ENCODE measurements around the gene MPDZ.

MPDZ gene

DNA sequence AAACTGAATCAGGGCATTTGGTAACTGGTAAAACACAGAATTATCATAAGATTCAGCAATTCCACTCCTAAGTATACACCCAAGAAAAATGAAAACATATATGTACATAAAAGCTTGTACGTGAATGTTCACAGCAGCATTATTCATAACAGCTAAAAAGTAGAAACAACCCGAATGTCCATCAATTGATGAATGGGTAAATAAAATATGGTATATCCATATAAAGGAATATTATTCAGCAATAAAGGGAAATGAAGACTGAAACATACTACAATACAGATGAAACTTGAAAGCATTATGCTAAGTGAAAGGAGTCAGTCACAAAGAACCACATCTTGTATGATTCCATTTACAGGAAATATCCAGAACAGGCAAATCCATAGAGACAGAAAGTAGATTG, 65.5 kb downstream of the MPDZ start:
- Histone ChIP-seq H3K4me3 (ENCODE audit: low read depth, low read length) (no peak overlapping the region), H3K9me3 (ENCODE audit: control insufficient read depth, insufficient read depth, low read depth, low read length) (no peaks in the 10 kb centered on the region), H3K36me3 (ENCODE audit: control insufficient read depth in 2 of 2, insufficient read depth in 1 of 2, low read length in 2 of 2) (peaks cover 4 to 5% of the 10 kb centered on the region in 2 experiments; a peak in 1 of 3 replicates), H3K4me1 (ENCODE audit: control insufficient read depth, insufficient read depth, low read length) (no peaks in the 10 kb centered on the region), H3K27ac (ENCODE audit: extremely low read depth, low read depth, low read length) (no peak overlapping the region)
- ChIA-PET POLR2A (no interaction called here), CTCF (interaction anchor here (0.5 to 1.8 kb wide), 8 partner anchors 12 to 1097 kb away, joined by 3 to 8 read pairs (median 4); no protein-coding TSS in a partner anchor)
- TF ChIP-seq ZNF18 (tag by site-specific recombination; IDR thresholded peaks at IDR 0.05) (no peak), ZNF560 (tag by site-specific recombination; IDR thresholded peaks at IDR 0.05; ENCODE audit: borderline replicate concordance) (no peak), ZNF544 (tag by site-specific recombination; IDR thresholded peaks at IDR 0.05) (no peak), CTCF (tag by site-specific recombination; IDR thresholded peaks at IDR 0.05) (no peak), ZNF19 (tag by site-specific recombination; IDR thresholded peaks at IDR 0.05; ENCODE audit: low read depth) (no peak), ZSCAN4 (tag by site-specific recombination; IDR thresholded peaks at IDR 0.05) (no peak), ZNF292 (tag by site-specific recombination; IDR thresholded peaks at IDR 0.05; ENCODE audit: borderline replicate concordance, low read depth) (no peak), ZBTB8A (tag by site-specific recombination; IDR thresholded peaks at IDR 0.05) (no peak), REPIN1 (tag by site-specific recombination; IDR thresholded peaks at IDR 0.05; ENCODE audit: low read depth) (no peak), ZNF416 (tag by site-specific recombination; IDR thresholded peaks at IDR 0.05) (no peak), ZNF792 (tag by site-specific recombination; IDR thresholded peaks at IDR 0.05) (no peak), SETDB1 (IDR thresholded peaks at IDR 0.05; ENCODE audit: insufficient read length, low read length) (no peak), GLIS2 (tag by site-specific recombination; IDR thresholded peaks at IDR 0.05) (no peak)
- TF ChIP-seq, protein P1, sequence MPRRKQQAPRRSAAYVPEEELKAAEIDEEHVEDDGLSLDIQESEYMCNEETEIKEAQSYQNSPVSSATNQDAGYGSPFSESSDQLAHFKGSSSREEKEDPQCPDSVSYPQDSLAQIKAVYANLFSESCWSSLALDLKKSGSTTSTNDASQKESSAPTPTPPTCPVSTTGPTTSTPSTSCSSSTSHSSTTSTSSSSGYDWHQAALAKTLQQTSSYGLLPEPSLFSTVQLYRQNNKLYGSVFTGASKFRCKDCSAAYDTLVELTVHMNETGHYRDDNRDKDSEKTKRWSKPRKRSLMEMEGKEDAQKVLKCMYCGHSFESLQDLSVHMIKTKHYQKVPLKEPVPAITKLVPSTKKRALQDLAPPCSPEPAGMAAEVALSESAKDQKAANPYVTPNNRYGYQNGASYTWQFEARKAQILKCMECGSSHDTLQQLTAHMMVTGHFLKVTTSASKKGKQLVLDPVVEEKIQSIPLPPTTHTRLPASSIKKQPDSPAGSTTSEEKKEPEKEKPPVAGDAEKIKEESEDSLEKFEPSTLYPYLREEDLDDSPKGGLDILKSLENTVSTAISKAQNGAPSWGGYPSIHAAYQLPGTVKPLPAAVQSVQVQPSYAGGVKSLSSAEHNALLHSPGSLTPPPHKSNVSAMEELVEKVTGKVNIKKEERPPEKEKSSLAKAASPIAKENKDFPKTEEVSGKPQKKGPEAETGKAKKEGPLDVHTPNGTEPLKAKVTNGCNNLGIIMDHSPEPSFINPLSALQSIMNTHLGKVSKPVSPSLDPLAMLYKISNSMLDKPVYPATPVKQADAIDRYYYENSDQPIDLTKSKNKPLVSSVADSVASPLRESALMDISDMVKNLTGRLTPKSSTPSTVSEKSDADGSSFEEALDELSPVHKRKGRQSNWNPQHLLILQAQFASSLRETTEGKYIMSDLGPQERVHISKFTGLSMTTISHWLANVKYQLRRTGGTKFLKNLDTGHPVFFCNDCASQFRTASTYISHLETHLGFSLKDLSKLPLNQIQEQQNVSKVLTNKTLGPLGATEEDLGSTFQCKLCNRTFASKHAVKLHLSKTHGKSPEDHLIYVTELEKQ (tag by site-specific recombination; IDR thresholded peaks at IDR 0.05; ENCODE audit: borderline replicate concordance), result no peak
- TF ChIP-seq, protein P2, sequence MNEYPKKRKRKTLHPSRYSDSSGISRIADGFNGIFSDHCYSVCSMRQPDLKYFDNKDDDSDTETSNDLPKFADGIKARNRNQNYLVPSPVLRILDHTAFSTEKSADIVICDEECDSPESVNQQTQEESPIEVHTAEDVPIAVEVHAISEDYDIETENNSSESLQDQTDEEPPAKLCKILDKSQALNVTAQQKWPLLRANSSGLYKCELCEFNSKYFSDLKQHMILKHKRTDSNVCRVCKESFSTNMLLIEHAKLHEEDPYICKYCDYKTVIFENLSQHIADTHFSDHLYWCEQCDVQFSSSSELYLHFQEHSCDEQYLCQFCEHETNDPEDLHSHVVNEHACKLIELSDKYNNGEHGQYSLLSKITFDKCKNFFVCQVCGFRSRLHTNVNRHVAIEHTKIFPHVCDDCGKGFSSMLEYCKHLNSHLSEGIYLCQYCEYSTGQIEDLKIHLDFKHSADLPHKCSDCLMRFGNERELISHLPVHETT (tag by site-specific recombination; IDR thresholded peaks at IDR 0.05), result no peak

DNA sequence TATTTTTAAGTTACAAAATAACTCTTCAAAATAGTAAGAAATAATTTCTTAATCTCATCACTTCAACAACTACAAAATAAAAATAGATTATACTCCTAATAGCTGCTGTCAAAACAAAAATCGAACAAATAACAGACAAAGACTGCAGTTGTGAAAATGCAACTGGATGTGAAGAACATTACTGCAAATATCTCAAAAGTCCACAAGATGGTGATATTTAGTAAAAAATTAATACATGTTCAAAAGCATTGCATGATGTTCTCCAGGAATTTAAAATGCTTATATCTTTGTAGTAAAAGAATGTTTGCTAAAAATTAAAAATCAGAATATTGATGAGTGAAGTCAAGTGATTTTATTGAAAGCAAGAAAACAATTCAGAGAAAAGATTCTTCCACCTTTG, 66.2 kb downstream of the MPDZ start:
- ChIA-PET POLR2A (no interaction called here), CTCF (interaction anchor here (0.6 to 1.8 kb wide), 5 partner anchors 18 to 1412 kb away, joined by 3 to 8 read pairs (median 4); no protein-coding TSS in a partner anchor)
- Histone ChIP-seq H3K9me3 (ENCODE audit: control insufficient read depth, insufficient read depth, low read depth, low read length) (no peaks in the 10 kb centered on the region), H3K4me1 (ENCODE audit: control insufficient read depth, insufficient read depth, low read length) (no peaks in the 10 kb centered on the region), H3K36me3 (ENCODE audit: control insufficient read depth in 2 of 2, insufficient read depth in 1 of 2, low read length in 2 of 2) (peaks cover 3 to 5% of the 10 kb centered on the region in 2 experiments; a peak in 1 of 3 replicates), H3K27ac (ENCODE audit: extremely low read depth, low read depth, low read length) (no peak overlapping the region), H3K4me3 (ENCODE audit: low read depth, low read length) (no peak overlapping the region)
- TF ChIP-seq ZNF707 (tag by site-specific recombination; IDR thresholded peaks at IDR 0.05), result no peak
- TF ChIP-seq ZBTB26 (tag by site-specific recombination; optimal IDR thresholded peaks at IDR 0.05), result no peak
- no peak for TF ChIP-seq ZNF391 (tag by site-specific recombination; IDR thresholded peaks at IDR 0.05; ENCODE audit: borderline replicate concordance, low read depth)
- TF ChIP-seq ZNF837 (tag by site-specific recombination; IDR thresholded peaks at IDR 0.05), result no peak
- peak; percentile 29 for TF ChIP-seq ZNF654 (tag by site-specific recombination; IDR thresholded peaks at IDR 0.05; ENCODE audit: low read depth)
- TF ChIP-seq PRDM1 (tag by site-specific recombination; IDR thresholded peaks at IDR 0.05), result no peak
- TF ChIP-seq ZNF473 (tag by site-specific recombination; IDR thresholded peaks at IDR 0.05), result no peak
